NCI-H146 (cell line): ENCODE results near the gene GNB1L.
A peak's percentile ranks its signal among the peaks of the same experiment; 100 is the strongest.

Experiments
- DNase-seq: peaks from one replicate; lab custom pipeline; 2025; lab: John Stamatoyannopoulos, UW

The GNB1L gene

DNA sequence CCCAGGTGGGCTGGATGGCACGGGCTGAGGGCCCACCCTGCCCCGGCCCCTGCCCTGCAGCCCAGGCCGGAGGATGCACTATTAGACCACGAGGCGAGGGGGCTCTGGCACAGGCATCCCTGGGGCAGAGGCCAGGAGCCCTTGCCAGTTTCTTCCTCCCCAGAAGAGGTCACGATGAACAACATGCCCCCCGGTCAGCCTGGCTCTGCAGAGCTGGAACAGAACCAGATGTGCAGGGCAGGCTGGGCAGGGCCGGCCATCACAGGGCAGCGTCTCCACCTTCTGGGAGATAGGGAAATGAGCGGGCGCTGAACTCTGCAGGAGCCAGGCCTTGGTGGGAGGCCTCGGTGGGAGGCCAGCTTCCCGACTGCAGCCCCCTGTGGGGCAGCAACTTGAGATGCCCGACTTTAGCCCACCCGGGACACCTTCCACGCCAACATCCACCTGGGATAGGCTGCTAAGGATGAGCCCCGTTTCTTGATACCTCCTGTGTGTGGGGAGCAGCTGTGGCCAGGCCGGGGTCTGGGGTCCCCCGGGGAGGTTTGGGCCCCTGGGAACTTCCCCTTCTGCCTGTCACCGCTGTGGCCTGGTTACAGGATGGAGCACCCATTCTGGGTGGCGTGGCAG, 21.8 kb upstream of the GNB1L start:
- DNase-seq: no peak

- no peak for DNase-seq
Observed at GRCh38 chr22:19875531-19876313, 21.0 kb upstream of the GNB1L start.

- no peak for DNase-seq
Observed at GRCh38 chr22:19875061-19875530, 20.4 kb upstream of the GNB1L start.

- DNase-seq: no peak
Observed at GRCh38 chr22:19874307-19875060, 19.8 kb upstream of the GNB1L start.

DNA sequence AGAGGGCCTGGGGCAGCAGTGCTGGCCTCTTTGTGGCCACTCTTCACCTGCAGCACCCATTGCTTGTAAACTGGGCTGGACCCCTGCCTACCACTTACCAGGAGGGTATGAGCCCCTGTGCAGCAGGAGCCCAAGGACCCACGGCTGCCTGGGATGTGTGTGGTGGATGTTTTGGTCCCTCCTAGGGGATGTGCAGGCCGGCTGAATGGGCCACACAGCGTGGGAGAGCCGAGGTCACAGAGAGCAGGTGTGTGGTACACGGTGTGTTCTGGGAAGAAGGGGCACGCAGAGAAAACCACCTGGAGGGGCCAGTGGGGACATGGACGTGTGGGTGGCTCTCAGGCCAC, 19.3 kb upstream of the GNB1L start:
- no peak for DNase-seq

GRCh38 chr22:19873138-19873959, 18.7 kb upstream of the GNB1L start:
- no peak for DNase-seq

DNA sequence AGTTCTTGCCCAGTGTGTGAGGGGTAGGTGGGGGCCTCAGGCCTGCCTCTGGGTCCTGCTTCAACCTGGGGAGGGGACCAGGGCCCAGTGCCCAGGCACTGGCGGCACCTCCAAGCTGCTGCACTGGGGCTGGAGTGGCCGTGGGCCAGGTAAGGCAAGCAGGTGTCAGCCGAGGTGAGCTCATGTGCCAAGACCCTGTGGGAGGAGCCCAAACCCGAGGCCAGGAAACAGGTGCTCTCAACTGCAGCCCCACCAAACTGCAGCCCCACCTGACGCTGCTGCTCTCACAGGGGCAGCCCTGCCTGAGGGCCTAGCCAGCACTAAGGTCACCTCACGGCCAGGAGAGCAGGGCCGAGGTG, 18.1 kb upstream of the GNB1L start:
- DNase-seq: peak; percentile 46

GRCh38 chr22:19871845-19872778, 17.4 kb upstream of the GNB1L start:
- no peak for DNase-seq

DNA sequence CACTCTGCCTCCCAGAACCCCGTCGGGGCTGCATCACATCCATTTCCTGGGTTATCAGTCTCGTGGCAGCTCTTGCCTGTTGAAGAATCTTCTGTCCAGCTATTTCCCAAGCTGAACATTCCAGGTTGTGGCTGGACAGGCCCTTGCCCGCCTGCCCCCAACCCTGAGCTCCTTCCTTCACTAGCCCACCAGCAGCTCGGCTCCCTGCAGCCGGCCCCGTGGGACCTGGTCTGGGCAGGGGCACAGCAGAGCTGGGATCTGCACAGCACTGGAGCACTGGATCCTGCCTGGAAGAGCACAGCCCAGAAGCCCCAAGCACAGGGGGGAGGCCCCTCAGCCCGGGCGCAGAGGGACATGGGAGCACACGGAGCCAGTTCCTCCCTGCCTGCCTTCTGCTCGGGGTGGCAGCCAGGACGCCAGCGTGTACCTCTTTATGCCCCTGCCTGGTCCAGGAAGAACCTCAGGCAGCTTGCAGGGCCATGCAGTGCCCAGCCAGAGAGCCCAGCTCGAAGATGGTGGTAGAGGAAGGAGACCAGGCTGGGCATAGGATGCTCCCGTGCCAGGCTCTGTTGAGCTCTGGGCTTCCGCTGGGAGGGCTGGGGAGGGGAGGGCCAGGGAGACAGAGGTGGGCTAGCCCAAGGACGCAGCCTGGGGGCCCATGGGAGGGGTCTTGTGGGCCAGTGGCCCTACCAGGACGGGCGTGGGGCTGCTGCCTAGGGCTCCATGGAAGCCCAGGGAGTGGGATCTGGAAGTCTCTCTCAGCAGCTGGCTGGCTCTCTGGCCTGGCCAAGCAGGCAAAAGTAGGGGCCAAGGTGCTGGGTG, 16.6 kb upstream of the GNB1L start:
- DNase-seq: no peak

- DNase-seq: no peak
Observed at GRCh38 chr22:19870153-19871022, 15.7 kb upstream of the GNB1L start.

- DNase-seq: no peak
Observed at GRCh38 chr22:19869497-19870152, 15.0 kb upstream of the GNB1L start.

- DNase-seq: peak; percentile 26
Observed at GRCh38 chr22:19868773-19869471, 14.2 kb upstream of the GNB1L start.

DNA sequence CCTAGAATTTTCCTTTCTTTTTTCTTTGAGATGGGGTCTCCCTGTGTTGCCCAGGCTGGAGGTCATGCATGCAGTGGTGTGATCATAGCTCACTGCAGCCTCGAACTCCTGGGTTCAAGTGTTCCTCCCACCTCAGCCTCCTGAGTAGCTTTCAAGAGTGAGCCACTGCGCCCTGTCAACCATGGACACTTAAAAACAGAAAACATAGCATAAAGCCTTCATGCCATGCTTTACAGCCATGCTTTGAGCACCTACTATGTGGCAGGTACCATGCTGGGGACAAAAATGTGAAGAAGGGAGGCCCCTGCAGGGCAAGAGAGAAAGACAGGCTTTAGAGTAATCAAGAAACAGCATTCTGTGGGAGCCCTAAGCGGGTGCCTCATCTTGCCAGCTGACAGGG, 13.7 kb upstream of the GNB1L start:
- DNase-seq: no peak

DNA sequence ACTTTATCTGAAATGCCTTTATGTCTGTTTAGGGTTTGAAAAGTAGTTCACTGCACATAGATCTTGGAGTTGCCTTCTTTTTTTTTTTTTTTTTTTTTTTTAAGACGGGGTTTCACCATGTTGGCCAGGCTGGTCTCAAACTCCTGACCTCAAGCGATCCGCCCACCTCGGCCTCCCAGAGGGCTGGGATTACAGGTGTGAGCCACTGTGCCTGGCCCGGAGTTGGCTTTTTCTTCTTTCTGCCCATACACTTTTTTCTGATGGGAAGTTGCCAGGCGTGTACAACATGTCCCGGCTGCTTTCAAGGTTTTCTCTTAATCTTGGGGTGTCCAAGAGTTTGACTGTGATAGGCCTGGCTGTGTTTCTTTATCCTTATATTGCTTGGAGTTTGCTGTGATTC, 12.9 kb upstream of the GNB1L start:
- no peak for DNase-seq

DNA sequence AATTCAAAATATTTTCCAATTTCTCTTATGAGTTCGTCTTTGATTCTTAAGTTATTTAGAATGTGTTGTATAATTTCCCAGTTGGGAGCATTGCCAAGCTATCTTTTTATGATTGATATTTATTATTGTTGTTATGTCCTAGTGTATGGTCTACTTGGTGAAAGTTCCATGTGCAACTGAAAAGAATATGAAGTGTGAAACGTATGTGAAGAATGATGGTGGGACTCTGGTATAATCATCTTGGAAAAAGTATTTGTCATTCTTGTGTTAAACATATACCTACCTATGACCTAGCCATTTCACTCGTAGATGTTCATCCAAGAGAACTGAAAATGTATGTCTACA, 12.0 kb upstream of the GNB1L start:
- no peak for DNase-seq

GRCh38 chr22:19865141-19865829, 10.6 kb upstream of the GNB1L start:
- no peak for DNase-seq

GRCh38 chr22:19864538-19865106, 9.9 kb upstream of the GNB1L start:
- DNase-seq: no peak
